K562 (cell line): ENCODE results near the gene PEX5L.

Experiments used
- ZZZ3 ChIP-seq: fragments of 450-650 bp; IDR thresholded peaks from 2 replicates; pipeline ENCODE4 v1.6.1; 2016; ENCODE audit warnings: antibody characterized with exemption, mild to moderate bottlenecking, moderate library complexity
- TF ChIP-seq, protein P1 (sequence below): sonication (generic); formaldehyde crosslinking; IDR thresholded peaks from 2 replicates; pipeline ENCODE4 v1.5.0; 2020; ENCODE audit warnings: missing genetic modification reagents
- TF ChIP-seq, protein P2 (sequence below): sonication (generic); formaldehyde crosslinking; IDR thresholded peaks from 2 replicates; pipeline ENCODE4 v1.8.1; 2023; ENCODE audit warnings: missing genetic modification reagents, mild to moderate bottlenecking, borderline replicate concordance

DNA sequence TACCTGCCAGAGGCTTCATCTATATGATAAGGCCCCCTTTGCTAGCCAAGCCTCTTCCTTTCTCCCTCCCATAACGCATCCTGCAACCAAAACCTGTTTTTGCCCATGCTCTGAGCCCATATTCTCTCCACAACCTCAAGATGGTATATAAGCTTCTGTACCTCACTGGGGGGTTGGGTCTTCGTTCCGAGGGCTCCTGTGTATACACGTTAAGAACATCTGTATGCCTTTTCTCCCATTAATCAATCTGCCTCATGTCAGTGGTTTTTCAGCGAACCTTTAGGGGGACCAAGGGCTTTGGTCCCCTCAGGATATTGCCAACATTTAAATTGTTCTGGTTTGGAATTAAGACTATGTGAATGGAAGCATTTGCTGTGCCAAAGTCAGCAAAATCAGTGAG is 168.0 kb downstream of the PEX5L start:
- TF ChIP-seq ZZZ3, result no peak
- TF ChIP-seq, protein P1, sequence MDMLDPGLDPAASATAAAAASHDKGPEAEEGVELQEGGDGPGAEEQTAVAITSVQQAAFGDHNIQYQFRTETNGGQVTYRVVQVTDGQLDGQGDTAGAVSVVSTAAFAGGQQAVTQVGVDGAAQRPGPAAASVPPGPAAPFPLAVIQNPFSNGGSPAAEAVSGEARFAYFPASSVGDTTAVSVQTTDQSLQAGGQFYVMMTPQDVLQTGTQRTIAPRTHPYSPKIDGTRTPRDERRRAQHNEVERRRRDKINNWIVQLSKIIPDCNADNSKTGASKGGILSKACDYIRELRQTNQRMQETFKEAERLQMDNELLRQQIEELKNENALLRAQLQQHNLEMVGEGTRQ (CRISPR knock-in tag), result no peak
- TF ChIP-seq, protein P2, sequence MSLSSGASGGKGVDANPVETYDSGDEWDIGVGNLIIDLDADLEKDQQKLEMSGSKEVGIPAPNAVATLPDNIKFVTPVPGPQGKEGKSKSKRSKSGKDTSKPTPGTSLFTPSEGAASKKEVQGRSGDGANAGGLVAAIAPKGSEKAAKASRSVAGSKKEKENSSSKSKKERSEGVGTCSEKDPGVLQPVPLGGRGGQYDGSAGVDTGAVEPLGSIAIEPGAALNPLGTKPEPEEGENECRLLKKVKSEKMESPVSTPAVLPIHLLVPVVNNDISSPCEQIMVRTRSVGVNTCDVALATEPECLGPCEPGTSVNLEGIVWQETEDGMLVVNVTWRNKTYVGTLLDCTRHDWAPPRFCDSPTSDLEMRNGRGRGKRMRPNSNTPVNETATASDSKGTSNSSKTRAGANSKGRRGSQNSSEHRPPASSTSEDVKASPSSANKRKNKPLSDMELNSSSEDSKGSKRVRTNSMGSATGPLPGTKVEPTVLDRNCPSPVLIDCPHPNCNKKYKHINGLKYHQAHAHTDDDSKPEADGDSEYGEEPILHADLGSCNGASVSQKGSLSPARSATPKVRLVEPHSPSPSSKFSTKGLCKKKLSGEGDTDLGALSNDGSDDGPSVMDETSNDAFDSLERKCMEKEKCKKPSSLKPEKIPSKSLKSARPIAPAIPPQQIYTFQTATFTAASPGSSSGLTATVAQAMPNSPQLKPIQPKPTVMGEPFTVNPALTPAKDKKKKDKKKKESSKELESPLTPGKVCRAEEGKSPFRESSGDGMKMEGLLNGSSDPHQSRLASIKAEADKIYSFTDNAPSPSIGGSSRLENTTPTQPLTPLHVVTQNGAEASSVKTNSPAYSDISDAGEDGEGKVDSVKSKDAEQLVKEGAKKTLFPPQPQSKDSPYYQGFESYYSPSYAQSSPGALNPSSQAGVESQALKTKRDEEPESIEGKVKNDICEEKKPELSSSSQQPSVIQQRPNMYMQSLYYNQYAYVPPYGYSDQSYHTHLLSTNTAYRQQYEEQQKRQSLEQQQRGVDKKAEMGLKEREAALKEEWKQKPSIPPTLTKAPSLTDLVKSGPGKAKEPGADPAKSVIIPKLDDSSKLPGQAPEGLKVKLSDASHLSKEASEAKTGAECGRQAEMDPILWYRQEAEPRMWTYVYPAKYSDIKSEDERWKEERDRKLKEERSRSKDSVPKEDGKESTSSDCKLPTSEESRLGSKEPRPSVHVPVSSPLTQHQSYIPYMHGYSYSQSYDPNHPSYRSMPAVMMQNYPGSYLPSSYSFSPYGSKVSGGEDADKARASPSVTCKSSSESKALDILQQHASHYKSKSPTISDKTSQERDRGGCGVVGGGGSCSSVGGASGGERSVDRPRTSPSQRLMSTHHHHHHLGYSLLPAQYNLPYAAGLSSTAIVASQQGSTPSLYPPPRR, result no peak
